RWPE1 (cell line): ENCODE data around the gene GJB1.

ENCODE experiments used
- CTCF ChIA-PET: fragments of 350-600 bp; sonication (Branson Sonifier 250); formaldehyde crosslinking; extraction: SDS; loops from one replicate; lab custom pipeline; 2021; lab: Yijun Ruan, JAX
- POLR2A ChIA-PET: fragments of 400-600 bp; formaldehyde crosslinking; extraction: SDS; loops from one replicate; lab custom pipeline; 2020; ENCODE audit warnings: antibody characterized with exemption; ENCODE audit not compliant: low non-redundant PET; lab: Yijun Ruan, JAX
- DNase-seq: peaks from one replicate; pipeline ENCODE4 v3.0.0; 2012; ENCODE audit warnings: low spot score
- H3K27ac ChIP-seq: fragments of 450-650 bp; 2 replicates; pipeline ENCODE4 v1.5.1; 2017
- CTCF ChIP-seq: fragments of 450-650 bp; conservative IDR thresholded peaks from 2 replicates; pipeline ENCODE4 v1.5.1; 2017; ENCODE audit warnings: low read depth, mild to moderate bottlenecking

GJB1 gene

GRCh38 chrX:71191248-71191647 is 31.8 kb upstream of the GJB1 start:
- ChIA-PET CTCF (no interaction called here), POLR2A (no interaction called here)
- no peak overlapping the region for H3K27ac ChIP-seq
- no peak for TF ChIP-seq CTCF
- no peak for DNase-seq

- H3K27ac ChIP-seq, result no peak overlapping the region
- no peak for DNase-seq
- ChIA-PET POLR2A (no interaction called here), CTCF (interaction anchor here (0.6 kb wide), 2 partner anchors 21 to 334 kb away, joined by 3 to 4 read pairs; no protein-coding TSS in a partner anchor)
- no peak for TF ChIP-seq CTCF
Measured at GRCh38 chrX:71195964-71196649, 26.9 kb upstream of the GJB1 start.

- ChIA-PET CTCF (interaction anchor here (0.5 to 0.9 kb wide), 2 partner anchors 16 to 235 kb away, joined by 5 to 6 read pairs; no protein-coding TSS in a partner anchor), POLR2A (no interaction called here)
- no peak for TF ChIP-seq CTCF
- H3K27ac ChIP-seq, result no peak overlapping the region
- no peak for DNase-seq
Measured at GRCh38 chrX:71198066-71198465, 25.0 kb upstream of the GJB1 start.

GRCh38 chrX:71199252-71200008 is 23.6 kb upstream of the GJB1 start:
- no peak overlapping the region for H3K27ac ChIP-seq
- POLR2A ChIA-PET, result no interaction called here
- CTCF ChIA-PET, result interaction anchor here (0.9 to 1.4 kb wide), 2 partner anchors 13 to 17 kb away, joined by 5 to 6 read pairs; no protein-coding TSS in a partner anchor
- TF ChIP-seq CTCF, result no peak
- no peak for DNase-seq

- ChIA-PET CTCF (no interaction called here), POLR2A (no interaction called here)
- no peak for TF ChIP-seq CTCF
- no peak overlapping the region for H3K27ac ChIP-seq
- DNase-seq, result no peak
Measured at GRCh38 chrX:71210816-71211215, 12.2 kb upstream of the GJB1 start.

- ChIA-PET CTCF (interaction anchor here (1.5 kb wide), 1 partner anchor 13 kb away, joined by 5 read pairs; no protein-coding TSS in a partner anchor), POLR2A (no interaction called here)
- DNase-seq, result no peak
- TF ChIP-seq CTCF, result no peak
- H3K27ac ChIP-seq, result no peak overlapping the region
Measured at GRCh38 chrX:71212536-71212935, 10.5 kb upstream of the GJB1 start.
